GM18505 (cell line): ENCODE data around the gene VASH2.

ENCODE experiments used
- ATAC-seq: cut with Tn5 transposase; IDR thresholded peaks from one replicate; pipeline ENCODE4 v1.9.1; 2021; ENCODE audit not compliant: unreplicated experiment
- POLR2A ChIP-seq: IDR thresholded peaks from 4 replicates; pipeline ENCODE4 v1.6.1; 2011; ENCODE audit warnings: borderline replicate concordance; ENCODE audit not compliant: insufficient read depth, insufficient read length; ENCODE audit errors: extremely low read depth

VASH2 gene

DNA sequence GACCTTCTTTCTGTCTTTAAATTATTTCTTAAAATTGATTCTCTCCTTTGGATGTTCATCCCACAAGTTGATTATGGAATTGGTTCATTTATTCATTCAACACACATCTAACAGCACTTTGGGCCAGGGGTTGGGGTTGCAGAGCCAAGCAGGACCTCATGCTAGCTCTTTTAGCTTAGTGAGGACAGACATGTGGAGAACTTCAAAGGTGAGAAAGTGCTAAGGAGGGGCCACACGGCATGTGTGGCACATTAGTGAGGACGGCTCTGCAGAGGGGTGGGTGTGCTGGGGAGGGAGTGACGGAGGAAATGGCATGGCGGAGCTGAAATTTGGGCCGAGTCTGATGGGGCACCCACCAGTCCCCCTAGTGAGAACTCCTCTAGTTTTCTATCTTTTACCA, 32.5 kb upstream of the VASH2 start:
- no peak for ATAC-seq
- TF ChIP-seq POLR2A: no peak

DNA sequence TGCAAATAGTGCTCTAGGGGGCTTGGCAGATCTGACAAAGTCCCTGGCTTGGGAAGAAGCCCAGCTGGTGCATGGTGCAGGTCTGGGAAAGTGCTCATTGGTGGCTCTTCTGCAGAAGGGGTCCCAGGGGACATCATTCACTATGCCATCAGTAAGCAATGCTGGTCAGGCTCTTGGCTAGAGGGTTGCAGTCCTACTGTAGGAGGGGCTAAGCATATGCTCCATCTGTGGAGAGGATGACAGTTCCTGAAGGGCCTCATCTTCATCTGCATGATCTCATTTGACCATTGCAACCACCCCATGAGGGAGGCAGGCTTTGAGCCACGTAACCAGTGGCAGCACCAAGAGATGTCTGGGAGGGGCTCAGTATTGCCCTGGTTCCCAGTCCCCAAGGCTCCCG, 31.5 kb upstream of the VASH2 start:
- TF ChIP-seq POLR2A: no peak
- no peak for ATAC-seq

DNA sequence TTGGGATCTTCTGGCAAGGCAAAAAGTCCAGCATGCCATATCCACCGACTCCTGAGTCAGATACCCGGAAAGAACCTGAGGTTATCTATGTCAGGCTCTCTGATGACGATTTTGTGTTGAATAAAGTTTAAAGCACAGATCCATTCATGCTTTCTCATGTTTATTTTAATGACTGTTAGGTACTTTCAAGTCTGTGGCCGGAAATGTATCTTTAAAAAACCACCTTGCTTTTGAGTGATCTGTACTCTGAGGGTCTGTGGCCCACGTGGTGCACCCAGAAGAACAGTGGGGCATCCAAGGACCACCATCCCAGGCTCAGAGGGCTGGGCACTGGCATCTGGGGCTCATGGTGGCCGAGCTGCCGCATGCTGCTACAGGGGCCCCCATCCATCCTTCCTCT, 30.1 kb upstream of the VASH2 start:
- TF ChIP-seq POLR2A: no peak
- ATAC-seq: no peak

DNA sequence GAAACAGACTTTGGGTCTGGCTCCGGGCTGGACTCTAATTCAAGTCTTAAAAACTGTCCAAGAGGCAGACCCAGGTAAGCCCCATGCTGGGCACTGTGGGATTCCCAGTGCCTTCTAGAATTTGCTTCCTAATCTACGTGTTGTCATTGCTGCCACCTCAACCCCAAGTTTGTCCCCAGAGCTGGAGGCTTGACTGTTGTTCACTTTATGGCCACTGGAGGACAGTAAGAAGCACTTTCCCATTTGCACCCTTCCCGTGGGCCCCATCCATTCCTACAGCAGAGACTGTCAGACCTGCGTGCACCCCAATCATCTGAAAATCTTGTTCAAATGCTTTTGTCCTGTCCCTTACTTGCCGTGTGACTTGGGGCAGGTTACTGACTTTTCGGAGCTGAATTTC, 29.4 kb upstream of the VASH2 start:
- TF ChIP-seq POLR2A: no peak

DNA sequence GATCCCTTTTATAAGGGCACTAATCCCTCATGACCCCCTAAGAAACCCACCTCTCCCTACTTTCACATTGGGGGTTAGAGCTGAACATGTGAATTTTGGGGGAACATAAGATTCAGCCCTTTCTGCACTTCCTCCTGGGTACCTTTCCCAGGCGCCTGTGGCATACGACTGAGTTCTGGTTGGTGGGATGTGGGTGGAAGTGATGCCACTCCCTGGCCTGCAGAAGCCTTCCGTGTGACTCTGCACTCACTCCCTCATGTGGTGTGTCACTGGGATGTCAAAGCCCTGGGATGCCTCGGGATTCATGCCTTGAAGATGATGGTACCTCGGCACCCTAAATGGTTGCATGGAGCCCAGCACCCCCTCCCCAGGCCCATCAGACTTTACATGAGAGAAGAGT, 28.3 kb upstream of the VASH2 start:
- ATAC-seq: no peak
- TF ChIP-seq POLR2A: no peak

More for the DNA sequence above, 29.4 kb upstream of the VASH2 start:
- no peak for ATAC-seq

DNA sequence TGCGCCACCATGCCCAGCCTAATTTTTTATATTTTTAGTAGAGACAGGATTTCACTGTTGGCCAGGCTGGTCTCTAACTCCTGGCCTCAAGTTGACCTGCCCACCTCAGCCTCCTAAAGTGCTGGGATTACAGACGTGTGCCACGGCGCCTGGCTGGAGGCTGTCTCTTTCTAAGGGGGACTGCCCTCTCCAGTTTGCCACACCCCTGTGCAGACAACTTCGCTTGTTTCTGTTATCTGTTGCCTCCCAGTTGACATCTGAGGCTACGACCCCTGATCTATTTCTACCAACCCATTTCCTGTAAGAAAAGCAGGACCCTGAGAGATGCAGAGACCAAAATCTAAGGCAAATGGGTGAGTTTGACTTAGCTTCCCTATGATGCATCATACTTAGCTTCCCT, 24.0 kb upstream of the VASH2 start:
- TF ChIP-seq POLR2A: no peak
- no peak for ATAC-seq

DNA sequence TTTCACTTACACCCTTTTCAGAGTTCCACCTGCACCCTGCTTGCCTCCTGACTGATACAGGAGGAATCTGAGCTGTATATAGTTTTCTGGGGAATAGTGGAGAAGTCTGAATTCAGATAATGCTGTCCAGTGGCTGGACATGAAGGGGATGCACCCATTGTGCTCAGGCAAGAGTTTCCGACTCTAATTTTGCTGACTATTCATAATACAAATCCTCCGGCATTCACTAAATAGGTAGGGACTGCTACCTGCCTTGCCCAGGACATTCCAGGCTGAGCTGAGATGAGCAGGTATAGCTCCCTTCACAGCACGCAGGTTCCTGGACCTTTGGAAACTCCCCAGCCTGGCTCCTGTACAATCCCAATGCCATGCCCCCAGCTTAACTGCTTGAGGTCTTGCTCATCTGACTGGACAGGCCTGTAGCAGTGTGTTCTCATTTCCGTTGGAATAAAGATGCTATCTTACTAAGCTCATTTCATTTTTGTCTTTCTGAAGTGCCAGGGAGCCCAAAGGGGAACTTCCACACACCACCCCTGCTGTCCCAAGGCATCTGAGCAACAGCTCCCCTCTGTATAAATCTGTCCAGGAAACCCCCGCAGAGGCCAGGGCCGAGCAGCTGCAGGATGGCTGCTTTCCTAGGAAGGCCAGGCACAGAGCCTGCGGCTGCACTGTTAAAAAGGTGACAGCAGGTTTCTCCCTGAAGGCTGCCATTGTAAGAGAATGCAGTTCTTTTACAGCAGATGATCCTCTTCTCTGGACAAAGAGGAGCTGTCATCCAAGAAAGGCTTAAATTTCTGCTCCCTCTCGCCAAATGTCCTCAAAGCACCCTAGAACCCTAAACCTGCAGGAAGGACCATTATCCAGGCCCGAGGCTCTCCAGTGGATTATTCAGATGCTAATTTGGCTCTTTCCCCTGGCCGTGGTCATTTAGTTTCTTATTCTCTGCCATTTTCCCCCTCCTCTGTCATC, 21.7 kb upstream of the VASH2 start:
- no peak for TF ChIP-seq POLR2A
- ATAC-seq: no peak

DNA sequence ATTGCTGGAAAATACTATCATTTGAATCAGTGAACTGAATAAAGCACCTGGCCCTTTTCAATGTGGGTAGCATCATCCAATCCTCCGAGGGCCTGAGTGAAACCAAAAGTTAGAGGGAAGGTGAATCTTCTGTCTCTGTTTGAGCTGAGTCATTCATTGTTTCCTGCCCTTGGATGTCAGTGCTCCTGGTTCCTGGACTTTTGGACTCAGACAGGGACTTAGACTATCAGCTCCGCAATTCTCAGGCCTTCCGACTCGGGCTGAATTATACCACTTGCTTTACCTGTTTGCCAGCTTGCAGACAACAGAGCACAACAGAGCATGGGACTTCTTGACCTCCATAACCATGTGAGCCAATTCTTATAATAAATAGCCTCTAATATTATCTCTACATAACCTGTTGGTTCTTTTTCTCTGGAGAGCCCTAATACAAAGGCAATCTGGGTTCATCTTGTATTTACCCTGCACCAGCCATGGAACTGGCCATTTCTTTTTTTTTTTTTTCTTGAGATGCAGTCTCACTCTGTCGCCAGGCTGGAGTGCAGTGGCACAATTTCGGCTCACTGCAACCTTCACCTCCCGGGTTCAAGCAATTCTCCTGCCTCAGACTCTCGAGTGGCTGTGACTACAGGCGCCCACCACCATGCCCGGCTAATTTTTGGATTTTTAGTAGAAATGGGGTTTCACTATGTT, 19.2 kb upstream of the VASH2 start:
- ATAC-seq: no peak
- TF ChIP-seq POLR2A: no peak

DNA sequence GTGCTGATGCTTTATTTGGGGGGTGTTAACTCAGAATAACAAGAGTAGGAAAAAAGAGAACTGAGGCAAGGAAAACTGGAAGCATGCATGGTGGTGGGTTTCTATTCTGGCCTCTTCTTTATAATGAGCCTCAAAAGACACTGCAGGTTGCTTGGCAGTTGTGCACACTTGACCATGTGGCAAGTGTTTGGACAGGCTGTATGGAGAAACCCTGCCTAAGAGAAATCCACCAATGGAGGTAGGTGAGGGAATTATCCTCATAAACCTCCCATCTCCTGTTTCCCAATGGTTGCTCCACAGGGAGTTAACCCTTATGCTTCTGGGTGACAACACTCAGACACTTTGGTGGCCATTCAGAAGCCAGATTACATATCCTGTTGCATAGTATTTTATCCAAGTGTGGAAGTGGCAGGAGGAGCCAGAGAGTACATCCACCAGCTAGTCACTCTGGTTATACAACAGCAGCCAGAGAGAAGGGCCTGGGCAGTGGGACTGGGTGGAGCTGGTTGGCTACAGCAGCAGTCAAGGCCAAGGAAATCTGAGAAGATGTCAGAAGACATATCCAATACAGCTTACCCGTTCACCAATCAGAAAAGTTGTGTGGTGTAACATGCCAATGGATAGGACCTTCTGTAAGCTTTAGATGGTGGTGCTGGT, 16.4 kb upstream of the VASH2 start:
- TF ChIP-seq POLR2A: no peak
- no peak for ATAC-seq

DNA sequence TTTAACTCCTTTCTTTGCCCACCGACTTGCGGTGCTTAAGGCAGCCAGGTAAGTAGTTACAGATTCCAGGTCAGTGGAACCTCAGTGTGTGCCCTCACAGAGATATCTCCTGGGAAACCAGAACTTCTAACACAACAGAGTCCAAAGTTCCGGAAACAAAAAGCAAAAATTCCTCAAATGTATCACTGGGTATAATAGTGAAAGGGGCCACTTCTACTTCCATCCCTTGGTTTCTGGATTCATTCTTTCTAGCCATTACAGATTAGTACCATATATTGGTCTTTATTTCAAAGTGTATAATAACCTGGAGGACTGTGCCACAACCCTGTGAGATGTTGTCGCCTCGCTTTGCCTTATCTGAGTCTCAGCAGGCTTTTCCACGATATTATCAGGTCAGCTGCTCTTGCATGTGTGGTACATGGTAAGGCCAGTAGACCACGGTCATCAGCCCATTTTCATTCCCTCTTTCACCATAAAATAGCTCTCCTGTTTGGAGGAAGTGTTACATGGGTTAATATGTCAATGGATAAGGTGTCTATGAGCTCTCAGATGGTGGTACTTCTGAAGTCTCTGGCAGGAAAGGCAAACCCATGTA, 14.9 kb upstream of the VASH2 start:
- no peak for TF ChIP-seq POLR2A

DNA sequence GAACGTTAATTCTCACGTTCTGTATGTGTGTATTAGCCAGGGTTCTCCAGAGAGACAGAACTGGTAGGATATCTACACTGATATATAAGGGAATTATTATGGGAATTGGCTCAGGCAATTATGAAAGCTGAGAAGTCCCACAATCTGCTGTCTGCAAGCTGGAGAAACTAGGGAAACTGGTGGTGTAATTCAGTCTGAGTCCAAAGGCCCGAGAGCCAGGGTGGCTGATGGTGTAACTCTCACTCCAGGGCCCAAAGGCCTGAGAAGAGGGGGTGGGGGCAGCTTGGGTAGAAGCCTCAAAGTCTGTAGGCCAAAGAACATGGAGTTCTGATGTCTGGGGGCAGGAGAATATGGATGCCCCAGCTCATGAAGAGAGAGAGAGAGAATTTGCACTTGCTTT, 13.3 kb upstream of the VASH2 start:
- ATAC-seq: no peak
- TF ChIP-seq POLR2A: no peak

More for the DNA sequence above, 14.9 kb upstream of the VASH2 start:
- ATAC-seq: no peak

DNA sequence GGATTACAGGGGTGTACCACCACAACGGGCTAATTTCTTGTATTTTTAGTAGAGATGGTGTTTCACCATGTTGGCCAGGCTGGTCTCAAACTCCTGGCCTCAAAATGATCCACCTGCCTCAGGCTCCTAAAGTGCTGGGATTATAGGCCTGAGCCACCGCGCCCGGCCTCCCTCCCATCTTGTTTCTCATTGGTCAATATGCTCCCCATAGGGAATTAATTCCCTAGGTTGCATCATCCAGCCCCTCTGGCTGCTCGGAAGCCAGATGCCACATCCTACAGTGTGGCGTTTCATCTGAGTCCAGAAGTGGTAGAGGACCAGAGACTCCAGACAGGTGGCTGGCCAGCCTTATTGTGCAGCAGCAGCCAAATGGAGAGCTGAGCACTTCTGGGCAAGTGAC, 11.5 kb upstream of the VASH2 start:
- ATAC-seq: no peak
- no peak for TF ChIP-seq POLR2A

DNA sequence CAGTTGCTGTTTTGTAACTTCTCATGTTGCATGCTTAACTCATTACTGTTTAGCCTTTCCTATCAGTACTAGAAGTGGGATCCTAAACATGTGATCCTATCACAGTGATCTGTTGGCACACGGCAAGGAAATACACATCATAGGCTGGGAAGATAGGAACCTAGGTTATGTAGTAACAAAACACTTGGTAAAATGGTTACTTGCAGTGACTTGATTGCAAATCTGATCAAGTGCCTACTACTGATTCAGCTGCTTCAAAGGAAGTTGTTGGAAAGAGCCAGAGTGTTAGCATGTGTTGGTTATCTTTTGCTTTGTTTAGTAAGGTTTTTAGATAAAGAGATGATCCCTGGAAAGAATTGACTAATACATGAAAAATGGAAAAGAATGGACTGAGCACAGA, 8.9 kb upstream of the VASH2 start:
- TF ChIP-seq POLR2A: no peak
- no peak for ATAC-seq
